Suprapubic skin (tissue), 3 donors: ENCODE measurements around the gene LYPD6B.

Experiments
- CTCF ChIP-seq, 2 donors: fragments of 200-600 bp in 1 of 2; fragments of 450-650 bp in 1 of 2; sonication (generic) in 1 of 2; IDR thresholded peaks; one replicate each; pipeline ENCODE4 v1.5.1; 2016 to 2019; ENCODE audit warnings: antibody characterized with exemption in 2 of 2, mild to moderate bottlenecking in 1 of 2, moderate library complexity in 1 of 2
- POLR2A ChIP-seq, 2 donors: fragments of 450-650 bp; IDR thresholded peaks; one replicate each; pipeline ENCODE4 v1.6.1; 2017; ENCODE audit warnings: antibody characterized with exemption in 2 of 2, mild to moderate bottlenecking in 2 of 2, moderate library complexity in 2 of 2

- TF ChIP-seq CTCF (IDR thresholded peaks at IDR 0.05) (no peak), POLR2A (IDR thresholded peaks at IDR 0.05) (no peak)
These were observed 131.7 kb downstream of the LYPD6B start for GRCh38 chr2:149170156-149170555.
